ENCODE measurements around the gene TIGD3.
"Not testable (repeated sequence)": the region's sequence is repeated elsewhere in the genome, so short reads cannot be mapped to it uniquely, and the experiment has no call there.

The TIGD3 gene

DNA sequence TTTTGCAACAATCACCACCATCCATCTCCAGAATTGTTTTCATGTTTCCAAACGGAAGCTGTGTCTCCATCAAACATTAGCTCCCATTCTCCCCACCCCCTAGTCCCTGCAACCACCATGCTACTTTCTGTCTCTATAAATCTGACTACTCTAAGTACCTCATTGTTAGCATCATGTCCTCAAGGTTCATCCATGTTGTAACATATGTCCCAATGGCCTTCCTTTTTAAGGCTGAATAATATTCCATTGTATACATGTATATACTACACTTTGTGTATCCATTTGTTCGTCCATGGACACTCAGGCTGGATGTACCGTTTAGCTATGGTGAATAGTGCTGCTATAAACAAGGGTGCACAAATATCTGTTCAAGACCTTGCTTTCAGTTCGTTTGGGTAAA, 29.1 kb upstream of the TIGD3 start:
- no peak for DNase-seq

DNA sequence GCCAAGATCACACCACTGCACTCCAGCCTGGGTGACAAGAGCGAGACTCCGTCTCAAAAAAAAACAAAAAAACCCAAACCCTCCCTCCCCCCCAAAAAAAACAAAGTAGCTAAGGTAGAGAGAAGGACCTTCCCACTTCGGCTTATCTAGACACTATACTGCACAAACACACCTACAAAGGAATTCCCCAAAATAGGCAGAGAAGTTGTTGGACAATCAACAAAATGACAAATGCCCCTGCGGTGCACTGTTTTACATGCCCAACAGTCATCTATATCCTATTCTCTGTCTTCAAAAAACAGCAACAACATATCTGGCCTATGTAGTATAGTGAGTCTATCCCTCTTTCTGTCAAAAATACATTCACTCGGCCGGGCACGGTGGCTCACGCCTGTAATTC, 27.5 kb upstream of the TIGD3 start:
- DNase-seq = no peak

DNA sequence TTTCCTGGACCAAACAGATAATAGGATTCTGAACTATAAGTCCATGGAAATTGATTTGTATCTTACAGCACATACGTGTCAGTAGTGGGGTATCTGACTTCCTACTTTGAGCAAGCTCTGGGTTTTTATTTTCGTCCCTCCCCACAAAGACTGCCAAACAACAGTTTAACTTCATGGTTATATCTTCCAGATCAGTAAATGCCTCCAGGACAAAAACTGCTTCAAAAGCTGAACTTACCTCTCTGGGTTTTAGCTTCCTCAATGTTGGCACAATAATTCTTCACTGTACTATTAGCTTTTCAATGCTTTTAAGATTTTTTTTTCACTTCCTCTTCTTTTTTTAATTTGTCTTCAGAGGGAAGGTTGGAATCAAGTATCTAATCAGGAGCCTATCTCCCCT, 25.1 kb upstream of the TIGD3 start:
- no peak for DNase-seq

DNA sequence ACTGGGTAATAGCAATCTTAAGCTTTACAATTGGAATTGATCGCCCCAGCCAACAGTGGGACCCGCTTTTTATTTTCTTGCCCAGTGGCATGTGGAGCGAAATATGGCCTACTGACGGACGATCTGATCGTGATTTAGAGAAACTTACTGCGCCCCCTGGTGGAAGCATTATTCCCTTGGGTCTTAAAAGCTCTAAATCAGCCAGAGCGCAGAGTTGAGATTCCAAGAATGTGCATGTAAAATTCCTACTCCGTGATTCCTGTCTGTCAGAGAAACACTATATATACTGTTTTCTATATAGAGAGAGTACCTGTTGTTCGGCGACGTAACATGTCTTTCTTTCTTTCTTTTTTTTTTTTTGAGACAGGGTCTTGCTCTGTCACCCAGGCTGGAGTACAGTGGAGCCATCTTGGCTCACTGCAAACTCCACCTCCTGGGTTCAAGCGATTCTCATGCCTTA, 24.6 kb upstream of the TIGD3 start:
- DNase-seq = peak; percentile 57 to 88 (median 76)

DNA sequence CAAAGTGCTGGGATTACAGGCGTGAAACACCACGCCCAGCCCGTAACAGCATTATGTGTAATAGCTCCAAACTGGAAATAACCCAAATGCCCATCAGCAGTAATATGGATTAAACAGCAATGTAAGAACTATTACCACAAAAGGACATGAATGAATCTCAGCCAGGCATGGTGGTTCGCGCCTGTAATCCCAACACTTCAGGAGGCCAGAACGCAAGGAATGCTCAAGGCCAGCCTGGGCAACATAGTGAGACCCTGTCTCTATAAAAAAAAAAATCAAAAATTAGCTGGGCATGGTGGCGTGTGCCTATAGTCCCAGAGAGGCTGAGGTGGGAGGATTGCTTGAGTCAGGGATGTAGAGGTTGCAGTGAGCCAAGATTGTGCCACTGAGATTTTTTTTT, 24.0 kb upstream of the TIGD3 start:
- DNase-seq = no peak

DNA sequence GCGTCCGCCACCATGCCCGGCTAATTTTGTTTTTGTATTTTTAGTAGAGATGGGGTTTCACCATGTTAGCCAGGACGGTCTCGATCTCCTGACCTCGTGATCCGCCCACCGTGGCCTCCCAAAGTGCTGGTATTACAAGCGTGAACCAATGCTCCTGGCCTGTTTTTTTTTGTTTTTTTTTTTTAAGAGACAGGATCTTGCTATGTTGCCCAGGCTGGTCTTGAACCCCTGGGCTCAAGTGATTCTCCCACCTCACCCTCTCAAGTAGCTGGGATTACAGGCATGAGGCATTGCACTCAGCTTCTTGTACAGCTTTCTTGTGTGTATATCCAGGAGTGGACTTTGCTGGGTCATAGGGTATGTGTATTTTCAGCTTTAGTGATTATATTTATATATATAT, 22.0 kb upstream of the TIGD3 start:
- DNase-seq = not testable (repeated sequence)

DNA sequence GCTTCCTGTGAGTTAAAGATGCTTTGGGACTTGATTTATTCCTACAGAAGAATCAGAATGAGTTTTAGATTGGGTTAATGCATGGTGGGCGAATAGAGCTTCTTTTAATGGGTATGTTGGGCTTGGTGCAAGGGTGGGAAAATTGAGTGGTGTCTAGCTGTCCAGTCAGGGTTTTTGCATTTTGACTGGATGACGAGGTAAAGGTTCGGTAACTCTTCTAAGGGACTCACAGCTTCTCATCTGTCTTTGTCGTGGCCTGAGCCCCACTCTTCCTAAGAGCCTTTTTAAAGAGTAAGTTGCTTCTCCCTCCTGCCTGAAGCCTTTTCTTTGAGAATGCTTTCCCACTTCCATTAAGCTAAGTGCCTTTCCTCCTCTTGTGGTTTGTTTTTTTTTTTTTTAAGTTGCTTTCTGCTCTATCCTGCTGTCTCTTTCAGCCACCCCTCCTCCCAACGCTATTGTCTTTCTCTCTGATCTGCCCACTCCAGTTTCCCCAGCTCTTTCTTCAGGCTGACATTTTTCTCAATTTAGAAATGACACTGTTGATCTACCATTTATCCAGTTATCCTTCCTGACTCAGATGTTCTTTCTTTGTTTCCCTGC, 19.8 kb upstream of the TIGD3 start:
- no peak for DNase-seq

- no peak for DNase-seq
These were observed 15.9 kb upstream of the TIGD3 start for GRCh38 chr11:65338676-65339075.

DNA sequence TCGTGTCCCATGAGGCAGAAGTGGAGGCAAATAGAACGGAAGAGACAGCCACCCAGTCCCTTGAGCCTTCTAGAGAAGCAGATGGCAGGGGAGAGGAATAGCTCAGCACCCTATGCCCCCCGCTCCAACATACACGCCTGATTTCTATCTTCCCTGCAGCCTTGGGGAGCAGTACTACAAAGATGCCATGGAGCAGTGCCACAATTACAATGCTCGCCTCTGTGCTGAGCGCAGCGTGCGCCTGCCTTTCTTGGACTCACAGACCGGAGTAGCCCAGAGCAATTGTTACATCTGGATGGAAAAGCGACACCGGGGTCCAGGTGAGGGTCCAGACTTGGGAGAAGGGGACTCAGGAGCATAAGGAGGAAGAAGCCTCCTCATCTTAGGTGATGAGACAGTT, 14.3 kb upstream of the TIGD3 start:
- no peak for DNase-seq

DNA sequence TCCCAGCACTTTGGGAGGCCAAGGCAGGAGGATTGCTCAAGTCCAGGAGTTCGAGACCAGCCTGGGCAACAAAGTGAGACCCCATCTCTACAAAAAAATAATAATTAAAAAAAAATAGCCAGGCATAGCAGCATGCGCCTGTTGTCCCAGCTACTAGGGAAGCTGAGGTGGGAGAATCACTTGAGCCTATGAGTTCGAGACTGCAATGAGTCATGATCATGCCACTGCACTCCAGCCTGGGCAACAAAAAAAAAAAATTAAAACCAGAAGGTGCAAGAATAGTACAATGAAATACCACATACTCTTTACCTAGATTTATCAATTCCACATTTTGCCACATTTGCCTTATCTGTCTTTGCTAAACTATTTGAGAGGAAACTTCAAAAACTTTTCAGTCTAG, 12.7 kb upstream of the TIGD3 start:
- no peak for DNase-seq

DNA sequence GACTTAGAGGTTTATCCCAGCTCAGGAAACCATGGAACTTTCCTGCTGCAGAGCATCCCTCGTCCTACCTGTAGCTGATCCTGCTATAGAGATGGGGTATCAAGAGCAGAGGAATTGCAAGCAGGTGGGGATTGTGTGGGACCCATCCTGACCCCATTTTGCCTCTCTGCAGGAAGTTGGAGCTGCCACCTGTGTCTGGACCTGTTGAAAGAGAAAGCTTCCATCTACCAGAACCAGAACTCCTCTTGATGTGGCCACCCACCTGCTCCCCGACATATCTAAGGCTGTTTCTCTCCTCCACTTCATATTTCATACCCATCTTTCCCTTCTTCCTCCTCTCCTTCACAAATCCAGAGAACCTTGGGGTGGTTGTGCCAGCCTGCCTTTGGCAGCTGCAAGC, 3.0 kb upstream of the TIGD3 start:
- no peak for DNase-seq

DNA sequence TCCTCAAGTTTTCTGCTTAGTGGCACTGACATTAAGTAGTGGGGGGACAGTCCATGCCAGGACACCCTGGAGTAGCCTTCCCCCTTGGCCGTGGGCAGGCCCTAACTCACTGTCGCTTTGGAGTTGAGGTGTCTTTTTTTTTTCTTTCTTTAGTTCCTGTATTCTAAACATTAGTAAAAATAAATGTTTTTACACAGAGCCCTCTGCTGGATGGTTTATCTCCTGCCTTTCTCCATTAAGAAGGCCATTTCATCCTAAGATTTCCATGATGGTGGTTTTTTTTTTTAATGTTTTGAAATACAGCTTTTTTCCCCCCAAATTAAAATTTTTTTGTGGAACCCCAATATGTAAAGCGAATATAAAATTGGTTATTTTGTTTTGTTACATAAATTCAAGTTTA, 1.8 kb upstream of the TIGD3 start:
- DNase-seq = no peak

DNA sequence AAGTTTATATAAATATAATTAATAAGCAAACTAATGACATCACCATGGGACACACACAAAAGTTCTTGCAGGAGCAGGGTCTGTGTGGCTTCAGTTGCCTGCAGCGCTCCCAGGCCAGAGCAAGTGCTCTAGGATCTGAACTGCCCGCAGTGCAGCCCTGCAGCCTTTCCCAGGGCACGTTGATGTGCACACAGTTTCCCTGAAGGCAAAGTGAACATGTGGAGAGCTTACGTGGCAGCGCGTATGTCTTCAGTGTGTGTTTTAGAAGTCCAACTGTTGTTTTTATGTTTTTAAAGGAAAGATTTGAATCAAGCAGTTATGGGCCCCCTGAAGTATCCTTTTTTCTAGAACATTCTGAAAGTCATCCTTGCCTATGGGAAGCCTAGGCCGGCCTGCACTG, 1.2 kb upstream of the TIGD3 start:
- DNase-seq = no peak

GRCh38 chr11:65353900-65354264, 669 bp upstream of the TIGD3 start:
- no peak for DNase-seq

DNA sequence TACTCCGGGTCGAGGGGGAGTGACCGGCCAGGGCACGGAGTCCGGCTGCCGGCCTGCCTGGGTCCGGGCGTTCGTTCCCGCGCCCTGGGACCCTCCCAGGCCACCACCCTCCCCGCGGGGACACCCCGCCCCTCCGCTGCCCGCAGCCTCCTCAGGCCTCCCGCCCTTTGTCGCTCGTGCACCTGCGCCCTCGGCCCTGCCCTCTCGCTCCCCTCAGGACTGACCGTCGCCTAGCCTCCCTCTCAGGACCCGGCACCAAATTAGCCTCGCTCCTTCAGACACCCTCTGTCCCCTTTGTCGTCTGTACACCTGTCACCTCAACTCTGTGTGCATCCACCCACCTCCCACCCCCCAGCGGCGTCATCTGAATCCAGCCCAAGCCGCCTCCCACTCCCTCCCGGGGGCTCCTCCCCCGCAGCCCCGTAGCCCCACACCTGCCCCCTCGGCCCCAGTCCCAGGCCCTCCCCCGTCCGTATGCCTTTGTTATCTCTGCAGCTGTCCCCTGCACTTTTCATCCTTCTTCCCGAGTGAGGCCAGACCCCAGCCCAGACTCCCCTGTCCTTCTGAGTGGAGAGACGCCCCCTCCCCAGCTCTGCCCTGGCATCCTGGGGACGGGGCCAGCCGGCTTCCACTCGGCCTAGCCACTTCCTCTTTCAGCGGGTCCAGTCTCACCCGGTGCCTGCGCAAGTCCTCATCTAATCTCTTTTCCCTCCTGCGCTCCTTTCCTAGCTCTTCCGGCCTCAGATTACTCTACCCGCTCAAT, 643 bp downstream of the TIGD3 start:
- DNase-seq = peak; percentile 40 to 65 (median 57)

DNA sequence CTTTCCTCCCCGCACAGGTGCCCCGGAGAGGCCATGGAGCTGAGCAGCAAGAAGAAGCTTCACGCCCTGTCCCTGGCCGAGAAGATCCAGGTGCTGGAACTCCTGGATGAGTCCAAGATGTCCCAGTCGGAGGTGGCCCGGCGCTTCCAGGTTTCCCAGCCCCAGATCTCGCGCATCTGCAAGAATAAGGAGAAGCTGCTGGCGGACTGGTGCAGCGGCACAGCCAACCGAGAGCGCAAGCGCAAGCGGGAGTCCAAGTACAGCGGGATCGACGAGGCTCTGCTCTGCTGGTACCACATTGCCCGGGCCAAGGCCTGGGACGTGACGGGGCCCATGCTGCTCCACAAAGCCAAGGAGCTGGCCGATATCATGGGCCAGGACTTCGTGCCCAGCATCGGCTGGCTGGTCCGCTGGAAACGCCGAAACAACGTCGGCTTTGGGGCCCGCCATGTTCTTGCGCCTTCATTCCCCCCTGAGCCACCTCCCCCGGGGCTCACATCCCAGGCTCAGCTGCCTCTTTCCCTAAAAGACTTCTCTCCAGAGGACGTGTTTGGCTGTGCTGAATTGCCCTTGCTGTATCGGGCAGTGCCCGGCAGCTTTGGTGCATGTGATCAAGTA, 1.3 kb downstream of the TIGD3 start:
- no peak for DNase-seq

DNA sequence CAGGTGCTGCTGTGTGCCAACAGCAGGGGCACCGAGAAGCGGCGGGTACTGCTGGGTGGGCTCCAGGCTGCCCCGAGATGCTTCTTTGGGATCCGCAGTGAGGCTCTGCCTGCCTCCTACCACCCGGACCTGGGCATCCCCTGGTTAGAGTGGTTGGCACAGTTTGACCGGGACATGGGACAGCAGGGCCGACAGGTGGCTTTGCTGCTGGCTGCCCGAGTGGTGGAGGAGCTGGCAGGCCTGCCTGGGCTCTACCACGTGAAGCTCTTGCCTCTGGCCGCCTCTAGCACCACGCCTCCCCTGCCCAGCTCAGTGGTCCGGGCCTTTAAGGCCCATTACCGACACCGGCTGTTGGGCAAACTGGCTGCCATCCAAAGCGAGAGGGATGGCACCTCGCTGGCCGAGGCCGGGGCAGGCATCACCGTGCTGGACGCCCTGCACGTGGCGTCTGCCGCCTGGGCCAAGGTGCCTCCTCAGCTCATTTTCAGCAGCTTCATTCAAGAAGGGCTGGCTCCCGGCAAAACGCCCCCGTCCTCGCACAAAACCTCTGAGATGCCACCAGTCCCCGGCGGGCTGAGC, 1.9 kb downstream of the TIGD3 start:
- no peak for DNase-seq

GRCh38 chr11:65357856-65358356, 3.4 kb downstream of the TIGD3 start:
- DNase-seq = no peak

GRCh38 chr11:65362320-65362931, 7.9 kb downstream of the TIGD3 start:
- no peak for DNase-seq

DNA sequence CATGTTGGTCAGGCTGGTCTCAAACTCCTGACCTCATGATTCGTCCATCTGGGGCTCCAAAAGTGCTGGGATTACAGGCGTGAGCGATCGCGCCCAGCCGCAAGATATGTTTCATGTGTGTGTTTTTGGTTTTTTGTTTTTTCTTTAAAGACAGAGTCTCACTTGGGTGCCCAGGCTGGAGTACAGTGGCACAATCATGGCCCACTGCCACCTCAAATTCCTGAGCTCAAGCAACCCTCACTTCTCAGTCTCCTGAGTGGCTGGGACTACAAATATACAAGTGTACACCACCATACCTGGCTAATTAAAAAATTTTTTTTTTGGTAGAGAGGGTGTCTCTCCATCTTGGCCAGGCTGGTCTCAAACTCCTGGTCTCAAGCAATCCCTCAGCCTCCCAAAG, 8.4 kb downstream of the TIGD3 start:
- DNase-seq = no peak

DNA sequence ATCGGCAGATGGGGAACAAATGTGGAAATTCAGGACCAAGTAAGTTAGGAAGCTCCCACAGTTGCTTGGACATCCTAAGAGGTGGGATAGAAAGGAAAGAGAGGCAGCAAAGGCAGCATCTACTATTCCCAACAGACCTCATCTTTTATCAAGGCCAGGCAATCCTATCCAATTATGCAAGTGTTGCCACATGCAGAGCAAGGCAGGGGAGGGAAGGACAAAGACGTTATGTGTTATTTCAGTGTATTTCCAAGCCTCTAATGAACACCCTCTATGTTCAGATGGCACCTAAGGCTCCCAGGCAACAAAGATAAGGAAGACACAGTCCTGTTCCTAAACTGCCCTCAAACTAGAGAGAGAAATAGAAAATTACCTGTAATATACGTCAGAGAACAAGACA, 9.2 kb downstream of the TIGD3 start:
- no peak for DNase-seq

DNA sequence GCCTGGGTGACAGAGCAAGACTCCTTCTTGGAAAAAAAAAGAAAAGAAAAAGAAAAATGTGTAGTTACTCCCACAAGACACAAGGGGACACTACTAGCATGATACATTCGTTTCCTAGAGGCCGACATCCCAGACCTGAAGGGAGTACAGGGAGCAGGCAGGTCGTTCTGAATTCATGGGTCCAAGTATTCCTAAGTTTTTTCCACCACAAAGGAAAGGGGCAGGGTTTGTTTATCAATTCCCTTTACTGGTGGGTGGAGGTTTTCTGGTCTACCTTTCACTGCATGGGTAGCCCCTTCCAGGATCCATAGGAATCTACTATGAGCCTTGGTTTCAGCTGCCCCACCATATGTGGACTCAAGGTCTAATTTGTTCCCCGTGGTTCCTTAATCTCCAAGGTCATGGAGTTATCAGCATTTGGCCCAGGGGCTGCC, 11.8 kb downstream of the TIGD3 start:
- peak in 2 of 5 donors; percentile 36 to 55 for DNase-seq

DNA sequence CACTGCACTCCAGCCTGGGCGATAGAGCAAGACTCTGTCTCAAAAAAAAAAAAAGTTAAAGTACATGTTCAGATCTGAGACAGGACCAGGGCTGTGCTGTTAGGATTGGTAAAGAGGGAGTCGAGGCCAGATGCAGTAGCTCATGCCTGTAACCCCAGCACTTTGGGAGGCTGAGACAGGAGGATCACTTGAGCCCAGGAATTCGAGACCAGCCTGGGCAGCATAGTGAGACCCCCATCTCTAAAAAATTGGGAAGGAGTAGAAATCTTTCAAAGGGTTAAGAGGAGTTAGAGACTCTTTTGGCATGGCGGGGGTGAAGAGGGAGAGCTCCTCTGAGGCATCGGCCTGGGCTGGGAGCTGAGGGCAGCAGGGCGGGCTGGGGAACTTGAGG, 16.1 kb downstream of the TIGD3 start:
- no peak for DNase-seq

All from T-helper 1 cell (primary cell).